HG03064 (cell line): ENCODE data around the gene ELP1.
A peak's percentile ranks its signal among the peaks of the same experiment; 100 is the strongest.
"Not testable (repeated sequence)": the region's sequence is repeated elsewhere in the genome, so short reads cannot be mapped to it uniquely, and the experiment has no call there.

Experiments
- ATAC-seq: cut with Tn5 transposase; IDR thresholded peaks from one replicate; pipeline ENCODE4 v1.9.1; 2021; ENCODE audit warnings: low read depth; ENCODE audit not compliant: unreplicated experiment

Gene ELP1

DNA sequence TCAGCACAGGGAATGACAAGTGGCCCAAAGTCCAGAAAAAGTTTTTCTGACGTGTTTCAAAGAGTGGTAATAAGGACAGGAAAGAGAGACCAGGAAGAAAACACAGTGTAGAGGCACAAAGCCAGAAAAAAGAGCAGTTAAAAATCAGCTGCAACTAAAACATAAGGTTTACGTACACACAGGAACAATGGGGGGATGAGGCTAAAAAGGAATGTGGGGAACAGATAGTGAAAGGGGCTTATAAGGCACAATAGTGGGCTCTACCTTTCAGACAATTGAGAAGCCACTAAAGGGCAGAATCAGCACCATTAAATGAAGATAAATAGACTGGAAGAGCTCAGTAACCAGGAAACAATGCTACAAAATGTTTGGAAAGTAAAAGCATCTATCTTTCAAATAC lies 5.5 kb downstream of the ELP1 start:
- no peak for ATAC-seq

DNA sequence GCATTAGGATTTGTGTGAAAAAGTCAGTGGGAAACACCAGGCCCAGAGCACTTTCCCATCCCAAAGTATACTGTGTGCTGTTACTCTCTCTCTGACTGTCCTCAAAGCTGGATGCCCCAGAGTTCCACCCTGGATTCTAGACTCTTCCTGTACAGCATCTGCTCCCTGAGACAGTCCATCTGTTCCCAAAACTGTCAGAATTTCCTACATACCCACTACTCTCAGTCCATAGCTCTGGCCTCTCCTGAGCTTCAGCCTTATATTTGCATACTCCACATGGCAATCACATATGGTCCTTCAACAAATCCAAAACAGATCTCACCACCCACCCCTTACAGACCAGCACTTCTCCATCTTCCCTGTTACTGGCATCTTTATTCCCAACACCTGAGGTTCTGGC lies 9.5 kb downstream of the ELP1 start:
- no peak for ATAC-seq

DNA sequence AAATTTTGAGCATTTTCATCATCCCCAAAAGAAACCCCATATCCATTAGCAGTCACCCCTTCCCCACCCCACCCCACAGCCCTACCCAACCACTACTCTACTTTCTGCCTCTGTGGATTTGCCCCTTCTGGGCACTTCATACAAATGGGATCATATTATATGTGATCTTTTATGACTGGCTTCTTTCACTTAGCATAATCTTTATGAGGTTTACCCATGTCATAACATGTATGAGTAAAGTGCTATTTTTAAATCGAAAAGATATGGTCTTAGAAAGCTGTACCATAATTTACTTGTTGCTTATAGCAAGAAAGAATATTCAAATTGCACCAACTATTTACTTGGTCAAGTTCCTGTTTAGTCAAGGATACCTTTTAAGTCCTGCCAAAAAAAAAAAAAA lies 12.7 kb downstream of the ELP1 start:
- ATAC-seq, result no peak

DNA sequence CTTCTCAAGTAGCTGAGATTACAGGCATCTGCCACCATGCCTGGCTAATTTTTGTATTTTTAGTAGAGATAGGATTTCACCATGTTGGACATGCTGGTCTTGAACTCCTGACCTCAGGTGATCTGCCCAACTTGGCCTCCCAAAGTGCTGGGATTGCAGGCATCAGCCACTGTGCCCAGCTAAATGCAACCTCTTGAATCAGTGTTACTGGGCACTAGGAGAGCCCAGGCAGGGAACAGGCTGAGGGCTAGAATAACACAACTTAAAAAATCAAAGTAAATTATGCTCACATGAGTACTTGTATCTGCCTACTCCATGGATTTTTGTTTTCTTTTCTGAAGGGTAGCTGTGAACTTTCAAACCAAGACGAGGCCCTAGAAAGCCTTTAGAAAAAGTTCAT lies 13.5 kb downstream of the ELP1 start:
- not testable (repeated sequence) for ATAC-seq

DNA sequence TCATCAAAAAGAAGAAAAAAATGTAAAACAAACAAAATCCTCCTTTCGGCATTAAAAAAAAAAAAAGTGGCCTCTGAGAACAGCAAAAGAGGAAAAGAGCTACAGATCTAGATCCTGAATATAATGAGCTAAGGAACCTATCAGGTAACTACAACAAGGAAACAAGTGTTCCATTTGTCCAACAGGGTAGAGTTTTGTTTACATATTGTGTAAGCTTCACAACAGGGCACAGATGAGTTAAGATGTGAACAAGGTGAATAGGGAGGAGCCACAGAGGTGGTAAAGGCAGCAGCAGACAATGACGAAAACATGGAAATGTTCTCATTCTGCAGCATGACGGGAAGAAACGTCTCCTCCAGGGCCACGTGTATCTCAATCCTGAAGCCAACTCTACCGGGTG lies 14.4 kb downstream of the ELP1 start:
- ATAC-seq, result no peak

DNA sequence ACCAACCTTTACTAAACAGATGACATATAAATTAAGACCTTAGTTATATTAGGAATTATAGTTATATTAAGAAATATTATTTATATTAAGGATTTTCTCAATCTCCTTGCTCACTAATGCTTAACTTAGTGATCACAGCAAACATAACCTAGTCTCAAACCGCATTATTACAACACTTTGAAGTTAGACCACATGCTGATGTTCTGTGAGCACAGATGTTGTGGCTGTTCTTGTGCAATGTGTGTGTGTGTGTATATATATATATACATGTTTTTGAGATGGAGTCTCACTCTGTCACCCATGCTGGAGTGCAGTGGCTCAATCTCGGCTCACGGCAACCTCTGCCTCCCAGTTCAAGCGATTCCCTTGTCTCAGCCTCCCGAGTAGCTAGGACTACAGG lies 20.5 kb downstream of the ELP1 start:
- no peak for ATAC-seq

DNA sequence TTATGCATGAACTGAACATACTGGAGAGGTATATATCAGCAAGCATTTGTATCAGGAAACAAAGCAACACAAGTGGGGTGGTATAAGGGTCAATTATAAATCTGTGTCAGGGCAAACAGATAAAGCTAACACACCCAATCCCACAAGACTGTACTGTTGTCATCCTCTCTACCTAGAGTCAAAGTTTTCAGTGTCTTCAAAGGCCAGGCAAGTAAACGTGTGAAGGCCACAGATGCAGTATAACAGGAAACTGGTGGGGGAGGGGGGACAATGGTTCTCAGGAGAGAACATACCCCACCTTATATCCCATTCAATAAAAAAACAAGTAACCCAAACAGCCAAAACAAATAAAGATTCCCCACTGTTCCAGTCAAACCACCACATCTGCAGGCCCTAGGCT lies 22.1 kb downstream of the ELP1 start:
- ATAC-seq, result no peak

DNA sequence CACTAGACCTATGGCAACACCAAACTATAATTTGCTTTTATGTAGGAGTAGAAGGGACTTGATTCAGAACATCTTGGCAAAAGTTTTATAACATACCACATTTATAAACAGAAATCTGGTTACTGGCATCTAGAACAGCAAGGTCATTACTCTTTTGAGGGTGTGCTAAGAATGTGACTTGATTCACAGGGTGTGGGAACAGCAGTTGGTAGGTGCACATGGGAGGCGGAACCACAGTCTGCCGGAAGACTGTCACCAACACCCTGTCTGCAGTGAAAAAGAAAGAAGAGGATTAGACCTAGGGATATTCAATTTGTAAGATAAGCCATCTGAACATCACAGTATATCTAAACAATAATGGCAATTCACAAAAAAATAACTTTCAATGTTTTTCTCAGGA lies 23.0 kb downstream of the ELP1 start:
- no peak for ATAC-seq

DNA sequence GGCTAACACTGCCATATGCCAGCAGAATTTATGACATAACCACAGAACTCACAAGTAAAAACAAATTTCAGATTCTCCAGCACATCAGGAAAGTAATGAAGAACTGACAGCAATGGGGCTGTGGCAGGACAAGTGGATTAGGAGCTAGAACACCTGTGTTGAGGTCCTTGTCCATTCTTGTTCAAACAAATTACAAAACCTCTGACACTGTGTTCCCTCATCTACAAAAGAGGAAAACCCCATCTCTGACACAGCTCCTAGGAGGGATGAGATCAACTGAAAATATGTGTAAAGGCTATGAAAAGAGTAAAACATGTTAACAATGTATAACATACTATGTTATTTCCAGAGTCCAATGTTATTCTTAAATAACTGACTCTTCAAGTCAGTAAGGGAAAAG lies 23.5 kb downstream of the ELP1 start:
- ATAC-seq, result no peak

DNA sequence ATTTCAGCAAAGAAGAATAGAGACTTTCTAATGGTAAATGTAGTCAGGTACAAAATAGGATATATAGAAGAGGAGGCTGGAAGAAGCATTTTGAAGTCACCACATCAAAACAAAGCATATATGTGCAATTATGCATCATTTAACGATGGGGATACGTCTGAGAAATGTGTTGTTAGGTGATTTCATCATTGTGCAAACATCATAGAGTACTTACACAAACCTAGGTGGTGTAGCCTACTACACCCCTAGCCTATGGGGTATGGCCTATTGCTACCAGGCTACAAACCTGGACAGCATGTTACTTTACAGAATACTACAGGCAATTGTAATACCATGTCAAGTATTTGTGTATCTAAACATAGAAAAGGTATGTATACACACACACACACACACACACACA lies 28.4 kb downstream of the ELP1 start:
- ATAC-seq, result no peak

DNA sequence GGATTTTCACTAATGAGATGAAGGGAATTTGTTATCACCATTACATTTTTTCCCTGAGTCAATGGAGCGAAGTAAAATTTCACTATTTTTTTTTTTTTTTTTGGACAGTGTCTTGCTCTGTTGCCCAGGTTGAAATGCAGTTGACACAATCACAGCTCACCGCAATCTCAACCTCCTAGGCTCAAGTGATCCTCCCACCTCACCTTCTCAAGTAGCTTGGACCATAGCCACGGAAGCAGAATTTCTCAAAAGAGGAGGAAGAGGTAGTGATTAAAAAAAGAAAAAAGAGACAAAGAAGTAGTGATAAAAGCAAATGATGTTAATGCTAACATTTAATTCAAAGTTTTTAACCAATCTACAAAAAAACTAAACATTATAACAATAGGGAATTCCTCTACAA lies 29.8 kb downstream of the ELP1 start:
- no peak for ATAC-seq

DNA sequence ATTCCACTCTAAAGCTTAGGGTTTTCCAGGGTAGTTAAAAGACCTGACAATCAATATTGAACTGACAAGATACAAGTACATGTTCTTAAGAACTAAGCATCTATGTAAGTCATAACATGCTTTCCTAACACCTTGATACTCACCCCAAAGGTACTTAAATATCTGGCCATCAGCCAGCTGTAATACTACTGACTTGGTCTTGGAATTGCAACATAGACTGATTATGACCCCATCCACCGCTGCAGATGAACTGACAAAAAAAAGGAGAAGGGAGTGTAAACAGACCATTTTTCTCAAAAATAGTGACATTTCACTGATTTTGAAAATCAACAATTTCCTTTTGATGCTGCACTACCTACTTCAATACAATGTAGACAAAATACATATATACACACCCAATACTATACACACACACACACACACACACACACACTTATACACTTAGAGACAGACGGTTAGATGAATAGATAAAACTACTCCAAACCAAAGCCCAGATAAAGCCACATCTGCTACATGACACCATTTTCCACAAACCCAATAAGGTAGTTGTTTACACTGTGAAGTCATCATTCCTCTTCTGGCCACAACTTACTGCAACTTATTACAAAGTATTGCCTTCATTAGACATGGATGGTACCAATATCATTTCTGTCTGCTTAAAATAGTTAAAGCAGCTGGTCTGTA lies 30.4 kb downstream of the ELP1 start:
- ATAC-seq, result no peak

DNA sequence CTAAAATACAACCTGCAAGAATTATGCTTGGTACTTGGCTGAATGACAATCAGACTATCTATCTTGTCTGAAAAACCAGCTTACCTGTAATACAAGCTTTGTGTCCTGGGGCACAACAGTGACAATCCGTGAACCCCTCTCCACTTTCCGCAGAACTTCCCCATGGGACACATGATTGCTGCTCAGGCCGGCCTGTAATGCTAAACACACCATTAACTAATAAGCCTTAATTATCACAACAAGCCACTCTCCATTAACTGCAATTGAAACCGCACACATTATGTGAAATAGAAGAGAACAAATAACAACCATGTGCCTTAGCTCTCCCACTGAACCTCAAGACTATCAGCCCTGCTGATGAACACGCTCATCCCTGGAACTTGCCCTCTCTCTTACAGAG lies 33.7 kb downstream of the ELP1 start:
- no peak for ATAC-seq

DNA sequence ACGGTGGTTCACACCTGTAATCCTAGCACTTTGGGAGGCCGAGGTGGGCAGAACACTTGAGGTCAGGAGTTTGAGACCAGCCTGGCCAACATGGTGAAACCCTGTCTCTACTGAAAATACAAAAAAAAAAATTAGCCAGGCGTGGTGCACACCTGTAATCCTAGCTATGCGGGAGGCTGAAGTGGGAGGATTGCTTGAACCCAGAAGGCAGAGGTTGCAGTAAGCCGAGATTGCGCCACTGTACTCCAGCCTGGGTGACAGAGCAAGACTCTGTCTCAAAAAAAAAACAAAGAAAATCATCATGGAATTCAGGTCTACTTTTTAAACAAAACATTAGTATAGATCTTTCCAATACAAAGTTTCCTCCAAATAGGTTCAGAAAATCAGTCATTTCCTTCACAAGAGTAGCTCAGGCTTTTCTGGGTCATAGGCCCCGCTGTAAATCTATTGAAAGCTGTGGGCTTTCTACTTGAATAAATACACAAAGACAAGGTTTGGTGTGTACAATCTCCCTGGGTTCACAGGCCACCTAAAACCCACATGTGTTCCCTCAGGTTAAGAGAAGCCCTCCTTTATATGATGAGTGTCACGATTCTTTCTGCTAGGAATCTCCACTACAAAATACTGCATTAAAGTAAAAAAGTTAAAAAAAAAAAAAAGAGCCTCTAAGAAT lies 34.8 kb downstream of the ELP1 start:
- ATAC-seq, result not testable (repeated sequence)

DNA sequence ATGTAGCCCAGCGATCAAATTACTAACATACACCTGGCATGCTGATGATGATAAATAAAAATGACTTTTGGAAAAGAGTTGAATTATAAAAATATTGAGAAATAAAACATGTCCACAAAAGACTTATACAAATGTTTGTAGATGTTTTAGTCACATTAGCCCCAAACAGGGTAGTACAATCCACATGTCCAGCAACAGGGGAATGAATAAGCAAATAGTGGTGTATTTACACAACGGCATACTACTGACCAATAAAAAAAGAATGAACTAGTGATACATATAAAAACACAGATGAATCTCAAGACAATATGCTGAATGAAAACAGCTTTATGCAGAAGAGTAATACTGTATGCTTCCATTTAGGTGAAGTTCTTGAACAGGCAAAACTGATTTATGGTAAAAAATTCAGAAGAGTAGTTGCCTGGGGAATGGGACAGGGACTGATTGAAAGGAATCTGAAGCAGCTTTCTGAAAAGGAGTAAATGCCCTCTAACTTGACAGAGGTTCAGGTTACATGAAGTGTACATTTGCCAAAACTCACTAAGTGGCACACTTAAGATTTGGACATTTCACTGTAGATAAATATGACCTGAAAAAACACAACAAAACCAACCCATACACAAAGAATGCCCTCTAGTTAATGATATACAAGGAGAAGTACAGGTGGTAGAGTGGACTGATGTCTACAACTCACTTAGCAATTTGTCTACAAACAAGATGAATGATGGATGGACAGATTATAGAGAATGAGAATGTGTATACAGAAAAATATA lies 36.4 kb downstream of the ELP1 start:
- no peak for ATAC-seq

DNA sequence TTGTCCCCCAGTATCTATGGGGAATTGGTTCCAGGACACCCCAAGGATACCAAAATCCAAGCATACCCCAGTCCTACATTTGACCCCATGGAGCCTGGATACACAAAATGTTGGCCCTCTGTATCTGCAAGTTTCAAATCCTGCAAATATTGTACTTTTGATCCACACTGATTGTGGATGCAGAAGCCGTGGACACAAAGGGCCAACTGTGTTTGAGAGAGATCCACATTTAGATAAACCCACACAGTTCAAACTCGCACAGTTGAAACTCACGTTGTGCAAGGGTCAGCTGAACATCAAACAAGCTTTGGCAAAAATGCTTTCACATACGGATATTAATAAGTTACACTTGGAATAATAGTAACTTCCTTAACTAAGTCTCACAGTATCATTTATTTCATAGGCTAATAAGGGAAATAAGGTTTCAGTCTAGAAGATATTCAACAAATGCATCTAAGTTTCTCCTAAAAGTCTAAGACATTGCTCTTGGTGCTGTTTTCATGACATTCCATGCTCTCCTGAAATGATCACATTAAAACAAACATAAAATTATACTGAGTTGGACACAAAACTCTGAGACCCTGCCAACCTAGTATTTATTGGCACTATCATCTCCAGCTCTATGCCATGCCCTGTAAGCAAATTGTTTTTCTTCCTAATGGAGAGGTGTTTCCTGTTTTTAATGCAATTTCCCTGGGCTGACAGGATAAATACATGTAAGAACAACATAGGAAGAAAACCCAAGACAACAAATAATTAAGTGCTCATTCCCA lies 39.5 kb downstream of the ELP1 start:
- no peak for ATAC-seq

DNA sequence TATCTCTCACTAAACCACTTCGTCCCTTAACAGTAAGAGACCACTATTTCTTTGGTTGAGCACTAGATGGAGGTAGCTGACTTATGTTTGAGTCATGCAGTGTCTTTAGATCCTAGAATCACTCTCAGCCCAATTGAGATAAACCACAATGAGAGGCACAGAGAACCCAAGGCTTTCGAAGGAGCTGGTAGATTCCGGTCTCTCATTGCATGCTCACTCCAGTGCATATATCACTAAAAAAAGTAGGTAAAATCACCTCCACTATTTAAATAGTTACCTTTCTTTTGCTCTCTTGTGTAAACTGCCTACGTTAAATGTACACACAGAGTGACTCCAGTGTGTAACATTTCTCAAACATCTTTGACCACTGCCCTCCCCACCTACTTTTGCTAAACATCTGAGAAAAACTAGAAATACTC lies 44.3 kb downstream of the ELP1 start:
- no peak for ATAC-seq

DNA sequence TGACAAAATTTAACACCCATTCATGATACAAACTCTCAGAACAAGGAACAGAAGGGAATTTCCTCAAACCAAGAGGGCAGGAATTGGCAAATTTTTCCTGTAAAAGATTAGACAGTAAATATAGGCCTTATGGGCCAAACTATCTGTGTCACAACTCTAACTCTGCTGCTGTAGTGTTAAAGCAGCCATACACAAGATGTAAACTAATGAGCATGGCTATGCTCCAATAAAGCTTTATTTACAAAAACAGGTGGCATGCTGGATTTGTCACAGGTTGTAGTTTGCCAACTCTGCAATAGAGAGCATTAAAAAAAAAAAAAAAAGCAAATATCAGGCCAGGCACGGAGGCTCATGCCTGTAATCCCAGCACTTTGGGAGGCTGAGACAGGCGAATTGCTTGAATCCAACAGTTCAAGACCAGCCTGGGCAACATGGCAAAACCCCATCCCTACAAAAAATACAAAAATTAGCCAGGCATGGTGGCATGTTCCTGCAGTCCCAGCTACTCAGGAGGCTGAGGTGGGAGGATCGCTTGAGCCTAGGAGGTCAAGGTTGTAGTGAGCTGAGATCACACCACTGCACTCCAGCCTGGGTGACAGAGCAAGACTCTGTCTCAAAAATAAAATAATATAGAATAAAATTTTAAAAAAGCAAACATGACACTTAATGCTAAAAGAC lies 47.2 kb downstream of the ELP1 start:
- not testable (repeated sequence) for ATAC-seq

DNA sequence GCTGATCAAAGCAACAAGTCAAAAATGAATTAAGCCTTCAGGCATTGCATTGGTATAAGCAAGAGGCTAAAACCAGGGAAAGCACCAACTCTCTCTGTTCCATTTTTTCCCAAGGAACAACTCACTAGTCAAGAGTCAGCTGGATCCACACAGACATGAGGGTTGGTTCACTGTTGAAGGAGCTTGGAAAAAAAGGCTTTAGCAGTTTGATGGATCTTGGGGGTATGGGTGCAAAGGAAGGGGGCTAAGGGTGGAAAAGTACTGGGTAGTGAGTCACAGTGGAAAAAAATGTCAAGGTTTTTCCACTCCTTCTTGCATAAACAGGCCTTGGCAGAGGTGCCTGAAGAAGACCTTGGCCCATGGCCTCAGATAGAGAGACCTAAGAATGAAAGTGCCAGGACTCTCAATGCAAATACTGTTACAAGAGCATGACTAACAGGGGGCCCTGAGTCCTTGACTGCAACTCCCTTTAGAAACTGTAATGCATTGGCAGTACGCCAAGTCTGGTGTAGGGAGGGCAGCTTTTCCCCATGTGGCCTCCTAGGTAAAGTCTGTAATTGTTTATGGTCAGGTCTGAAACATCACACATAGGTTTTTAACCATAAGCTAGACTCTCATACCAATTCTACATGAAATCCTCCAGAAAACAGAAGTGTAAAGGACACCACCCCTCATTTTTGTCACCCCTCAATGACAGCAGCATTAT lies 48.1 kb downstream of the ELP1 start:
- peak; percentile 99 for ATAC-seq

DNA sequence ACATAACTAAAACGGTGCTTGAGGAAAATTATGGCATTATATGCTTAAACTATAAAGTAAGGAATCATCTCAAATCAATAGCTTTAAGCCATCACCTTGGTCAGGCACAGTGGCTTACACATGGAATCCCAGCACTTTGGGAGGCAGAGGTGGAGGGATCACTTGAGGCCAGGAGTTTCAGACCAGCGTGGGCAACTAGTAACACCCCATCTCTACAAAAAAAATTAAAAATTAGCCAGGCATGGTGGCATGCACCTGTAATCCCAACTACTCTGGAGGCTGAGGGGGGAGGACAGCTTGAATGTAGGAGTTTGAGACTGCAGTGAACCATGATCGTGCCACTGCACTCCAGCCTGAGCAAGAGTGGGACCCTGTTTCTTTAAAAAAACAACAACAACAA lies 49.2 kb downstream of the ELP1 start:
- no peak for ATAC-seq
